HL-60 (cell line): ENCODE data around the gene ITPRIP.

Source experiments
- DNase-seq, 2 experiments: peaks; one replicate each; pipeline ENCODE4 v3.0.0-alpha.2; 2010 to 2020; ENCODE audit warnings: low read depth in 1 of 2, low spot score in 1 of 2
- H3K27ac ChIP-seq: fragments of 250-450 bp; sonication (Bioruptor Pico); replicated peaks from 2 replicates; pipeline ENCODE4 v1.5.1; 2020; ENCODE audit warnings: mild to moderate bottlenecking, moderate library complexity
- H3K27me3 ChIP-seq: fragments of 250-450 bp; sonication (Bioruptor Pico); 2 replicates; pipeline ENCODE4 v1.5.1; 2021; ENCODE audit warnings: mild to moderate bottlenecking, moderate library complexity; ENCODE audit not compliant: insufficient read depth, poor library complexity, severe bottlenecking
- H3K4me3 ChIP-seq: replicated peaks from 2 replicates; pipeline ENCODE4 v1.5.1; 2011; ENCODE audit warnings: mild to moderate bottlenecking, control low read depth, low read length; ENCODE audit not compliant: insufficient read depth
- CTCF ChIP-seq: IDR thresholded peaks from one replicate; pipeline ENCODE4 v1.5.1; 2011; ENCODE audit warnings: low read length, control low read depth, inconsistent platforms; ENCODE audit not compliant: insufficient read depth
- GABPA ChIP-seq: IDR thresholded peaks from 2 replicates; pipeline ENCODE4 v1.6.1; 2012; ENCODE audit warnings: low read depth
- POLR2AphosphoS5 ChIP-seq: IDR thresholded peaks from 2 replicates; pipeline ENCODE4 v1.6.1; 2012; ENCODE audit warnings: low read depth
- REST ChIP-seq: IDR thresholded peaks from 2 replicates; pipeline ENCODE4 v1.6.1; 2012; ENCODE audit warnings: low read depth; ENCODE audit not compliant: insufficient replicate concordance
- SPI1 ChIP-seq: IDR thresholded peaks from 2 replicates; pipeline ENCODE4 v1.6.1; 2012; ENCODE audit warnings: low read depth, mild to moderate bottlenecking, borderline replicate concordance

The ITPRIP gene

GRCh38 chr10:104281694-104282093 lies 56.6 kb downstream of the ITPRIP start:
- no peak for TF ChIP-seq CTCF
- no peak for TF ChIP-seq REST
- TF ChIP-seq SPI1 = no peak
- TF ChIP-seq GABPA = no peak
- TF ChIP-seq POLR2AphosphoS5 = no peak
- no peak overlapping the region for H3K27ac ChIP-seq
- no peak overlapping the region for H3K4me3 ChIP-seq
- no peak for DNase-seq
- H3K27me3 ChIP-seq = no peaks in the 10 kb centered on the region

- H3K27ac ChIP-seq = no peak overlapping the region
- no peak for DNase-seq
- H3K27me3 ChIP-seq = no peaks in the 10 kb centered on the region
- TF ChIP-seq SPI1 (no peak), REST (no peak), POLR2AphosphoS5 (no peak), CTCF (no peak), GABPA (no peak)
- H3K4me3 ChIP-seq = no peak overlapping the region
Measured at GRCh38 chr10:104279550-104280259, 58.6 kb downstream of the ITPRIP start.

GRCh38 chr10:104277785-104278184 lies 60.5 kb downstream of the ITPRIP start:
- no peak overlapping the region for H3K27ac ChIP-seq
- TF ChIP-seq SPI1 (no peak), CTCF (no peak), REST (no peak), POLR2AphosphoS5 (no peak), GABPA (no peak)
- no peak for DNase-seq

More at GRCh38 chr10:104277785-104278184, 60.5 kb downstream of the ITPRIP start:
- Histone ChIP-seq H3K27me3 (no peaks in the 10 kb centered on the region), H3K4me3 (no peak overlapping the region)
